HG03280 (cell line): ENCODE measurements around the gene DIS3L2.
"Not testable (repeated sequence)": the region's sequence is repeated elsewhere in the genome, so short reads cannot be mapped to it uniquely, and the experiment has no call there.

ENCODE experiments used
- ATAC-seq: cut with Tn5 transposase; IDR thresholded peaks from one replicate; pipeline ENCODE4 v1.9.1; 2021; ENCODE audit warnings: mild to moderate bottlenecking, moderate library complexity; ENCODE audit not compliant: unreplicated experiment

Gene DIS3L2

DNA sequence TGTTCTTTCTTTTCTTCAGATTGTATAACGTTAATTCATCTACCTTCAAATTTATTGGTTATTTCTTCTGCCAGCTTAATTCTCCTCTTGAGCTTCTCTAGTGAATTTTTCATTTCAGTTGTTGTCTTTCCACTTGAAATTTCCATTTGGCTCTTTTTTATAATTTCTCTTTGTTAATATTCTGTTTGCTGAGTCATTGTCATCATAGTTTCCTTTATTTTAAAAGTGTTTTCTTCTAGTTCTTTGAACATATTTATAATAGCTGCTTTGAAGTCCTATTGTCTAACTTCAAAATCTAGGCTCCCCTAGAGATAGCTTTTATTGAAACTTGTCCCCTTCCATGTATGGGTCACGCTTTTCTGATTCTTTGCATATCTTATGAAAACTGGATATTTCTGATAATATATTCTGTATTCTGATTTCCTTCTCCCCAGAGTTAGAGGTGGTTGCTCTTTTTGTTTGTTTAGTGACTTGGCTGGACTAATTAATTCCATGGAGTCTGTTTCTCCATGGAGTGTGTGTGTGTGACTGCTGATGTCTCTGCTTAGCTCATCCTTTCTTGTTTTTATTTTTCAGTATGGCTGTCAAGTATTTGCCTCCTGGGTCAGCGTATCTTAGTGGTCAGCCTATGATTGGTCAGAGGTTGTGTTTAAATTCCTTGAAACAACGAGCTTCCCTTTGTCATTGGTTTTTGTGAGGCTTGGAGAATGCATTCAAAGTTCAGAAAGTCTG, 47.6 kb downstream of the DIS3L2 start:
- ATAC-seq: no peak

DNA sequence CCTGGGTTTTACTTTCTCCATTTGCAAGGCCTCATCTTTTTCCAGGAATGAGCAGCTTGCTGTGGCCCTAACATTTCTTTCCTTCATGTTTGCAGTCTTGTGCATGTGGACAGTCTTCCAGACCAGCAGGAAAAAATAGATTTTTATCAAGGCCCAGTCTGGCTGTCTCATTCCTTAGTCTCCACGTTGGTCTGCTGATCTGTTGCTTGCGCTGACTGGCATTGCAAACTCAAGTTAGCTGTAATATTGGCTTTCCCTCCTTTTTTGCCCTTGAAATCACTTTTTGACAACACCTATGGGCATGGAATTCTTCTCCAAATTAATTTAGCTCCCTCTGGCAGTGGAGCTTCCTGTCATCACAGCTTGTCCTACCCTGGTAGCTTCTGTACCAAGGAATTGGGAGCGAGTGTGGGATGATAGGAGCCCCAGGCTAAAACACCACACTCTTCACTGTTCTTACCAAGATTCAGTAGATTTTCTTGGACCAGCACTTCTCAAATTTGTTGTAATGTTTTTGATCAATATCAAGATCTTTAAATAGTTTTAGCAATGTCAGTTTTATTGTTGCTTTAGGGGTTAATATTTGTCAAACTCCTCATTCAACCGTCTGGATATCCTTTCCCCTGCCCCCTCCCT, 48.2 kb downstream of the DIS3L2 start:
- no peak for ATAC-seq

DNA sequence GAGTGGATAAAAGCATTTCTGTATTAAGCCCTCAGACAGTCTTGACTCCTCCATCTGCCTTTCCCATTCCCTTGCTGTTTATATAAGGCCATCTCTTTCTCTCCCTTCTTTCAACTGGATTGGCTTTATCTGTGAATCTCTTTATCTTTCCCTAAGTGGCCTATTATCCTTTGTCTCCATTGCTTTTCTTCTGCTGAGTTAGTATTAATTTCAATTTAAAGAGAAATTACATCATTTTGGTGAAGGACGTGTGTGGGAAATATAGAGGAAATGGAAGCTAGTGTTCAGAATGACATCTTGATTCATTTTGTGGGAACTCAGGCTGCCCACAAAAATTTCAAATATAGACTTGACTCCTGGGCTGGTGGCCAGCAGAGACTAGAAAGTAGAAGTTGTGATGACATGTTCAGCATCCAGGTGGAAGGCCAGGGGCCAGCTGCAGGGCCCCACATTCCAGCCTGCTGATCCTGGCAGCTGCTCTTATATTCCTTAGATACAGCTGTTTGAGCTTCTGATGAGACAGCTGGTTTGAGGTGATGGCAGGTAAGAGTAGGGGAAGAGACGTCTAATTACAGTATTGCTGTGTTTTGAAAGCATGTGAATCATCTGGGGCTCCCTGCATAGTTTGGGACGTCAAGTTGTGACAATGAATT, 52.3 kb downstream of the DIS3L2 start:
- ATAC-seq: no peak

DNA sequence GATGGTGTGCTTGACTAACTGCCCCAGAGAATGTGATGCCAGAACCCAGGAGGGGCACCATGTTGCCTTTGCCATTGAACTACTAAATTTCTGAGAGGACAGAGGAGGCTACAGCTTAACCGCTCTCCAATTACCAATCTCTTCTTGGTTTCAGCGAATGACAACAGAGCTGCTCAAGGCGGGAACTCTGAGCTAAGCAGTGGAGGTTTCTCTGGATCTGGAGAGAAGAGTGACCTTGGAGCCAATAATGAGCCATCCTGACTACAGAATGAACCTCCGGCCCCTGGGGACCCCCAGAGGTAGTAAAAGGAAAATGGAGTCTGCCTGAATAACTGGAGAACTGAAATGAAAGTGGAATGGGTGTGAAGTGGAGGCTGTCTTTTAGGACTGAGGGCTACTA, 53.2 kb downstream of the DIS3L2 start:
- ATAC-seq: no peak

DNA sequence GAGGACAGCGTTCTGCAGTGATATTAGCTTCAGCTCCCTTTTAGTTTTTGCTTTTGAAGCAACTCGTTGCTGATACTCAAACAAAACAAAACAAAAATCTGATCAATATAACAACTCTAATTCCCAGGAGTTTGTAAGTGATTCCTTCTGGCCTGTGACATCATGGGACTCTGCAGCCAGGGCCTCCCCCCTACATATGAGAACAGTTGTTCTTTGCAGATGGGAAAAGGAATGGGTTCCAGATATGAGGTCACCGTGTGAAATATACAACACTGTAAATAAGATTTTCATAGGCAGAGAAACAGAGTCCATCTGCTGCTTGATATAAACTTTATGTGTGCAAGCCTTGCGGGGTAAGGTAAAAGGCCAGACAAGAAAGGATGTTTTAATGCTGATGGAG, 56.7 kb downstream of the DIS3L2 start:
- ATAC-seq: no peak

DNA sequence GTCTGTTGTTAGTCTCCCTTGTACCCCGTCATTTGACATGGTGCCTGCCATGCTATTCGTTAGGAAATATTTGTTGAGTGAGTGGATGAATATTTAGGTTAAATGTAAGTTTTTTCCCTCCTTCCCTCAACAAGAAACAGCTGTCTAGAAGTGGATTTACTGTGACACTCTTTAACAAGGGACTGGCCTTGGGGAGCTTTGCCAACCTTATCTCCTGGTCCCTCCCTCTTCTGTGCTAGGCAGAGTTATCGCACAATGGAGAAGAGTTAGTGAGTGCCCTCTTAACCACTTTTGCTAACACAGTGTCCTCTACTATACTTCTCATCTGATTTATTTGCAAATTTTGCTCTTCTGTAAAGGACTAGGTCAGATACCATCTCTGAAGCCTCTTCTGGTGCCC, 61.2 kb downstream of the DIS3L2 start:
- ATAC-seq: no peak

DNA sequence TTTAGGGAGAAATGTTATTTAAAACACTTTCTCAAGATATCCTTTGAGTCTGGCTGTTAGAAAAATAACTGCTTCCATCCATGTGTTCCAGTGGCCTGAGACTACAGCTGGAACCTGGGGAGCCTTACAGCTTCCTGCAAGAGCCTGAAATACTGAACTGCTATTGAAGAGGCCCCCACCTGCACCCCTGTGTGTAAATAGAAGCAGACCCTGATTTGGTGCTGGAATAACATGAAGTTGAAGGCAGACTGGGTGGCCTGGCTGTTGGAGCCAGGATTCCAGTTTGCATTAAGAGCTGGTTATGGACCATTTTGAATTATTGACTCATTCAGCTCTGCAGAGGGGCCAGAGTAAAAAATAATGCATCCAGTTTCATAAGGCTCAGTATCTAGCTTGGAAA, 61.9 kb downstream of the DIS3L2 start:
- ATAC-seq: no peak

DNA sequence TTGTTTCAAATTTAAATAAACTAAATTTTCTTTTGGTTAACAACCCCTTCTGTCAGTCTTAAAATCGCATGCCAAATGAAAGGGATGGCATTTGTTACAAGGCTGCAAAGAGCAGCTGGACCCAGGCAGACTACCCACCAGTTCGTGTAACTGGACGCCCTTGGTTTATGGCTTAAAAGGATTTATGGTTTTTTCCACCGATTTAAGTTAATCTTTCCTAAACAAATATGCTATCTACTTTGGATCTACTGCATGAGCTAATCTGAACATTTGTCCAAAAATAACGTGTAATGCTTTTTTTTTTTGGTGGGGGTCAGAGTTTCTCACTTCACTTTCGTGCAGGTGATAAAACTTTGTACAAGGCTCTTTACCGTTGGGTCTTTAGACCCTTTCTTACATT, 62.9 kb downstream of the DIS3L2 start:
- no peak for ATAC-seq

DNA sequence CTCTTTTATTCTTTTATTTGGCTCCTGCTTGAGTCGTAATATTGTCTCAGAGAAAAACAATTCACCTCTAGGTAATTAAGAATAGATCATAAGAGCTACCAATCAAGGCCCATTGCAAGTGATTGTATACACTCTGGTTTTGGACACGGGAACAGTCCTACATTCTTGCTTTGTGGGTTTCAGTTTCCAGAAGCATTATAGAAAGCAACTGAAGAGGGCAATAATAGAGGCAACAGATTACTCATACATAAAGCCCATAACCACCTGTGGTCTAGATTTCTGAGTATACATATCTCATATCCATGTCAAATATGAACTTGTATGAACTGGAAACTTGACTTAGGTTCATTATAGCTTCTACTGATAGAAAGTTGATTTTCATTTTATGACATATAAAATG, 65.4 kb downstream of the DIS3L2 start:
- peak; percentile 97 for ATAC-seq

DNA sequence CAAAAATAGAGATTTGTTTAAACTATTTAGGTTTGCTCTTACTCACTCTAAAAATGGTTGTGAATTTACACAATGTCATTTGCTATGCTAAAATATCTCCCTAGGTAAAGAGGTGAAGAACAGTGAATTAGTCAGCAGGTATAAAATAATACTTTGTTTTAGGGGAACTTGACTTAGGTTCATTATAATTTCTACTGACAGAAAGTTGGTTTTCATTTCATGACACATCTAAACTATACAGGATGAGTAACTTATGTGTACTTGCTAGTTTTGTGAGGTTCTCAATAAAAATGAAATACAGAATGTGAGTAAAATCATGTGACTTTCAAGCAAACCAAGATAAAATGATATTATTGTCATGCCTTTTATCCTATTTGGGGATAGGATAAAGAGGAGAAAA, 66.0 kb downstream of the DIS3L2 start:
- ATAC-seq: no peak

DNA sequence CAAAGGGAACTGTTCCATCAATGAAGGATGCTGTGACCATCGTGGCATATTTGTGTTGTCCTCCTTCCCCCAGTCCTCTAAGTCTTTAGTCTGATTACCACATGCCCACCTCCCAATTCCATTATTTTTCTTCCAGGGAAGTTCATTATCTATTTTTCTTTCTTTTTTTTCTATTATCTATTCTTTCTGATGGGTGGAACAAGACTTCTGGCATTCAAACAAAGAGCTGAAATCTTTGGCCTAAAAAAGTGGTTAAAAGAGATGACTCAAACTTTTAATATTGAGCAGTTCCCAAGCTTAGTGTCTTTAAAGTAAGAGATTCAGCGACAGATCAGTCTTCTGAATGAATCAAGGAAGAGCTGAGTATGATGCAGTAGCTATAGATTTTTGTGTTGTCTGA, 66.6 kb downstream of the DIS3L2 start:
- no peak for ATAC-seq

DNA sequence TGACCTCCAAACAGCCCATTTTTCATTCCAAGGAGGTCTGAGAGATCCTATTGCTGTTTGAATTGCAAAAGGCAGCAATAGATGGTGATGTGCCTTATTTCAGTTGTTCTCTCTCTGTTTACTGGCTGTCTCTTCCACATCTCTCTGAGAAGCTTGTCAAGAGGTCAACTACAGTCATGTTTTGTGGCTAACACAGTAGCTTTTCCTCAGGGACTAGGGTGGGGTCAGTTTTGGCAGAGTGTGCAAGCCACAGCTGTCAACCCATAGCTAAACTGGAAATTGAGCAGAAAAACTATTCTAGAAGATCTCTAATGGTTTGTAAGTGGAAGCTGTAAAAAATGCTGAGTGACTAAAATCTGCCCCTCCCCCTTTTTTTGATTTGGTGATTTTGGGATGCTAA, 67.1 kb downstream of the DIS3L2 start:
- no peak for ATAC-seq

DNA sequence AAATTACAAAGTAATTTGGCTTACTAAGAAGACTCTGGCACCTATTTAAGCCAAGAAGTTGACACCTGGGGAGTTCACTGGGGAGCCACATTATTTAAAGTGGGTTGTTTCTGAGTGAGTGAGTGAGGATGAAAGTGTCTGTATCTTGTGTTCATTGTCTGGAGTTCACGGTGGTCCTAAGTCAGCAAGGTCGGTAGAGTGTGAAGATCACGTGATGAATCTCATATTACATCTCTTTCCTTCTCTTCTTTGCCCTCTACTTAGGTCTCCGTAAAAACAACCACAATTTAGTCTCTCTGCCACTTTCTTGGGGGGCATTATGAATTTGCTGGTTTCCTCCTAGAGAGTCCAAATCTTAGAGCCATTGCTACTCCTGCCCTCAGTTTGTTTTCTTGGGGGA, 67.8 kb downstream of the DIS3L2 start:
- ATAC-seq: no peak

DNA sequence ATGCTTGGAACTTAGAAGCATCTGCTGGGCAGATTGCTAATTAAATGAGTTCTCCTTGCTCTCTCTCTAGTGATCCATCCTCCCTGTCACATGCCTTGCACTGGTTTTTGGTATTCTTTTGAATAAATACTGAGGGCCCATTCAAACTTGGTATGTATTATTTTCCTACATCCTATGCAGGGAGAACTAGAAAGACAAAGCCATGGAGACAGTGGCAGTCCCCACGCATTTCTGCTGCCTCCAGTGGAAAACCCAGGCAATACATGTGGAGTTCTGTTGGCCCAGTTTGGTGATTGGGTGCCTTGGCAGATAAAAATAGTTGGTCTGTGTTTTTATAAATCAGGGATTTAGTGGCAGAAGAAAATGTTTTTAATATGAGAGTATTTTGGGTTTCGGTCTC, 68.7 kb downstream of the DIS3L2 start:
- ATAC-seq: no peak

DNA sequence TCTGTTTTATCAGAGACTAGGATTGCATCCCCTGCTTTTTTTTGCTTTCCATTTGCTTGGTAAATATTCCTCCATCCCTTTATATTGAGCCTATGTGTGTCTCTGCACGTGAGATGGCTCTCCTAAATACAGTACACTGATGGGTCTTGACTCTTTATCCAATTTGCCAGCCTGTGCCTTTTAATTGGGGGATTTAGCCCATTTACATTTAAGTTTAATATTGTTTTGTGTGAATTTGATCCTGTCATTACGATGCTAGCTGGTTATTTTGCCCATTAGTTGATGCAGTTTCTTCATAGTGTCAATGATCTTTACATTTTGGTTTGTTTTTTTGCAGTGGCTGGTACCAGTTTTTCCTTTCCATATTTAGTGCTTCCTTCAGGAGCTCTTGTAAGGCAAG, 73.8 kb downstream of the DIS3L2 start:
- ATAC-seq: not testable (repeated sequence)

DNA sequence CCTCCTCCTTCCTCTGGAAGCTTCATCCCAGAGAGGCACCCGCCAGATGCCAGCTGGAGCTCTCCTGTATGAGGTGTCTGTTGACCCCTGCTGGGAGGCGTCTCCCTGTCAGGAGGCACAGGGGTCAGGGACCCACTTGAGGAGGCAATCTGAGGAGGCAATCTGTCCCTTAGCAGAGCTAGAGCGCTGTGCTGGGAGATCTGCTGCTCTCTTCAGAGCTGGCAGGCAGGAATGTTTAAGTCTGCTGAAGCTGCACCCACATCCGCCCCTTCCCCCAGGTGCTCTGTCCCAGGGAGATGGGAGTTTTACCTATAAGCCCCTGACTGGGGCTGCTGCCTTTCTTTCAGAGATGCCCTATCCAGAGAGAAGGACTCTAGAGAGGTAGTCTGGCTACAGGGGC, 75.4 kb downstream of the DIS3L2 start:
- not testable (repeated sequence) for ATAC-seq

DNA sequence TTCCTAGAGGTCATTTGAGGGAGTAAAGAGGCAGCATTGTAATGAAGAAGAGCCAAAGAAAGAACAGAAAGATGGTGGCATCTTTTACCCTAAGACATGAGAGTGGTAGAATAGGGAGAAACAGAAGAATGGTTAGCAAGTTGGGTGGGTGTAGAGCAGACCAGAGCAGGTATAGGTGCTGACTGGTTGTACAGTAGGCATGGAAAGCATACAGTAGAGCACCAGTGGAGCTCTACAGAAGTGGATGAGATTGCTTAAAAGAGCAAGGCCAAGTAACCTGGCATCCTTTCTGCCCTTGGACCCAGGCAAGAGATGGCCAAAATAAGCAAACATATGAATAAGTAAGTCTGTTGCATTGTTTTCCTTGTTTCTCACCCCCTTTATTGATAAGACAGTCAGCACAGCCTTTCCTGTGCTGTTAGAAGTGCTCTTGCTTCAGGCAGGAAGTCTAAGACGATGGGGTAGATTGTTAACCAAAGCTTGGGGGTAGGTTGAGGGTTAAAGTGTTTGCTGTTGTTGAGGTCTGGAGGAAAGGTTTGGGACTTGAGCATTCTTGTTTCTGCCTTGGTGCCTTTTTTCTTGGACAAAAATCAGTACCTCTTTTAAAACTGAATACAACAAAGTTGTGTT, 76.9 kb downstream of the DIS3L2 start:
- ATAC-seq: no peak

DNA sequence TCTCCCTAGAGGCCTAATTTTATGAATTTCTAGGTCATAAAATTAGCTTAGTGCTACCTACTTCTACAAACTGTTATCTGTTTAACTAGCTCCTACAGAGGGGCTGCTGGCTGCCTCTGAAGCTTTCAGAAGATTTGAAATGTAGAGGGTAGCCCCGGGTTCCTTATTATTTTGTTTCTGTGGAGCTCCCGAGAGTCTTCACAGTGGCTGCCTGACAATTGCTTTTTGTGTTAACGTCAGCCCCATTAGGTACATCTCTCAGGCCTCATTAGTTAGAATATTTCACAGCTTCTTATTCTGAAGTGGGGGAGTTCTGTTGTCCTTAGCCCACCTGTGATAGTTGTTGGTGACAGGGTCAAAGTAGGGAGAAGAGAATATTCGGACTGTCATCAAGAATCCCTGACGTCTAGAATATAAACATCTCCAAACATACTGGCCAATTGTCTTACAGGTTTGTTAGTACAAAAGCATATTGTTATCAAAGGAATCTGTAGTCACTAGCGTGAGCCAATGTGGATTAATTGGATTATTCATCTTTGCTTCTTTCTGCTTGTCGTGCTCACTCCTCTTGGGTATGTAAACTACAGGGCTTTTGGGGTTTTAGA, 77.5 kb downstream of the DIS3L2 start:
- no peak for ATAC-seq

DNA sequence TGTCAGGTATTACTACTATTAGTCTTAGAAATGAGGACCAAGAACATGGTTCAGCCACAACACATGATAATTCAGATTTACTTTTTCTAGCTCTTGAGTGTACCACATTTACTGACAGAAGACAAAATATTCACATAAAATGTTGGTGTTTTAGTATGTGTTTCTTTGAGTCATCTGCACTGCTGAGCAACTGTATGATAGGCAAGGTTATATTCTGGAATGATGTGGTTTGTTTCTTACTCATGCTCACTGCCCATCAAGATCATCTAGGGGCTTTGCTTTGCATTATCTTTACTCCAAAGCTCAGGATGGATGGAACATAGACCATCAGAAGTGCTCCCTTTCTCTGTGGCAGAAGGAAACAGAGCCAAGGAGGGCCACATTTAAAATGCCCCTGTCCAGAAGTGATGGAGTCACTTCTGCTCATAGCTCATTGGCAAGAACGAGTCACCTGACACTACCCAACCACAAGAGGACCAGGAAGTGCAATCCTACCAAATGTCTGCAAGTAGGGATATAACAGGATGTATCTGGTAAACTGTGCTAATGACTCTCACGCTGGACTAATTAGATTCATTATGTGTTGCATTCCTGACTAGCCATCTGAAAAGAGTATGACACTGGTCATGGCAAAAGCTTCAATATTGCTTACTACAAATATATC, 81.5 kb downstream of the DIS3L2 start:
- no peak for ATAC-seq

DNA sequence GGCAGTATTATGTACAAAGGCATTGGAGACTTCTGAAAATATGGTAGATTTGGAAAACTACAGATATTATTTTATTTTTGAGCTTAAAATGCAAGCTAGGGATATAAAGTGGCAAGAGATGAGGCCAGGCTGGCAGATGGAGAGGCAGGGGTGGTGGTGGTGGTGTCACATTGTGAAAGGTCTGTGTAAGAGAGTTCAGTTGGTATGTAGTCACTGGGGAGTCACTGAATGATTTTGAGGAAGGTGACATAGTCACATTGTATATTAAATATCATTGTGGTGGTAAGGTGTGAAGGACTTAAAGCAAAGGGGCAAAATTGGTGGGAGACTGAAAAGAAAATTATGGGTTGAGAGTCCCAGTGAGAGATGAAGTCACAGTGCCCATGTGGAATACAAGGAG, 82.5 kb downstream of the DIS3L2 start:
- no peak for ATAC-seq

DNA sequence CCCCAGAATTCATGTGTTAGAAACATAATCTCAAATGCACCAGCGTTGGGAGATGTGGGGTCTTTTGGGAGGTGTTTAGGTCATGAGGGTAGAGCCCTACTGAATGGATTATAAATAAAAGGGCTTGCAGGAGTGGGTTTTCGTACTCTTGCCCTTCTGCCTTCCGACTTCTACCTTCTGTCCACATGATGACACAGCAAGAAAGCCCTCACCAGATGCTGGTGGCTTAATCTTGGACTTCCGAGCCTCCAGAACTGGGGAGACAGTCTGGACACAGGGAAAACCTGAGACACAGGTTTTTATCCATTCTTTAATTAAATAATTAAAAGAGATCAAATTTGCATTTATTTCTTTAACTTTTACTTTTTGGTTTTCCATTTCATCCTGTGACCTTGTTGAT, 87.8 kb downstream of the DIS3L2 start:
- ATAC-seq: no peak
